Sigmoid colon (tissue), 4 donors: ENCODE measurements around the gene THSD7A.

Source experiments
- POLR2A ChIP-seq, 2 donors: fragments of 450-650 bp; IDR thresholded peaks; one replicate each; pipeline ENCODE4 v1.6.1; 2016; ENCODE audit warnings: antibody characterized with exemption in 2 of 2, mild to moderate bottlenecking in 2 of 2, moderate library complexity in 2 of 2
- POLR2AphosphoS5 ChIP-seq, 4 donors: sonication (generic); formaldehyde crosslinking; IDR thresholded peaks; one replicate each; pipeline ENCODE4 v1.6.1; 2017; ENCODE audit warnings: antibody characterized with exemption in 4 of 4
- TF ChIP-seq, protein P1 (sequence below), 4 experiments: fragments of 450-650 bp in 3 of 4; fragments of 200-600 bp in 1 of 4; IDR thresholded peaks; one replicate each; pipeline ENCODE4 v1.5.1; 2016 to 2019; ENCODE audit warnings: antibody characterized with exemption in 4 of 4, mild to moderate bottlenecking in 3 of 4, moderate library complexity in 2 of 4

DNA sequence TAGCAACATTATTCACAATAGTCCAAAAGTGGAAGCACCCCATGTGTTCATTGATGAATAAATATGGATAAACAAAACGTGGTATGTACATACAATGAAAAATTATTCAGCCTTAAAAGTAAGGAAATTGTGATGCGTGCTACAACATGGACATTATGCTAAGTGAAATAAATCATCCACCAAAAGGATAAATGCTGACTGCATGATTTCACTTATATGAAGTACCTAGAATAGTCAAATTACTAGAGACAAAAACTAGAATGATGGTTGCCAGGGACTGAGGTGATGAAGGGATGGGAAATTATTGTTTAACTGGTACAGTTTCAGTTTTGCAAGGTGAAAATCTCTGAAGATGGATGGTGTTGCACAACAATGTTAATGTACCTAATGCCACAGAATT is 56.6 kb downstream of the THSD7A start:
- TF ChIP-seq POLR2A (IDR thresholded peaks at IDR 0.05) (no peak), POLR2AphosphoS5 (IDR thresholded peaks at IDR 0.05) (no peak)
- TF ChIP-seq, protein P1, sequence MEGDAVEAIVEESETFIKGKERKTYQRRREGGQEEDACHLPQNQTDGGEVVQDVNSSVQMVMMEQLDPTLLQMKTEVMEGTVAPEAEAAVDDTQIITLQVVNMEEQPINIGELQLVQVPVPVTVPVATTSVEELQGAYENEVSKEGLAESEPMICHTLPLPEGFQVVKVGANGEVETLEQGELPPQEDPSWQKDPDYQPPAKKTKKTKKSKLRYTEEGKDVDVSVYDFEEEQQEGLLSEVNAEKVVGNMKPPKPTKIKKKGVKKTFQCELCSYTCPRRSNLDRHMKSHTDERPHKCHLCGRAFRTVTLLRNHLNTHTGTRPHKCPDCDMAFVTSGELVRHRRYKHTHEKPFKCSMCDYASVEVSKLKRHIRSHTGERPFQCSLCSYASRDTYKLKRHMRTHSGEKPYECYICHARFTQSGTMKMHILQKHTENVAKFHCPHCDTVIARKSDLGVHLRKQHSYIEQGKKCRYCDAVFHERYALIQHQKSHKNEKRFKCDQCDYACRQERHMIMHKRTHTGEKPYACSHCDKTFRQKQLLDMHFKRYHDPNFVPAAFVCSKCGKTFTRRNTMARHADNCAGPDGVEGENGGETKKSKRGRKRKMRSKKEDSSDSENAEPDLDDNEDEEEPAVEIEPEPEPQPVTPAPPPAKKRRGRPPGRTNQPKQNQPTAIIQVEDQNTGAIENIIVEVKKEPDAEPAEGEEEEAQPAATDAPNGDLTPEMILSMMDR (IDR thresholded peaks at IDR 0.05): no peak
